ENCODE data around the gene GGN. TPM values are rescaled to one million over a fixed set of nuclear protein-coding genes. Genes with fewer than 3 reads are reported as not detected.
A peak's percentile ranks its signal among the peaks of the same experiment; 100 is the strongest.
"Not testable (repeated sequence)": the region's sequence is repeated elsewhere in the genome, so short reads cannot be mapped to it uniquely, and the experiment has no call there.

Gene GGN
- total RNA-seq, 1 donor from 2014 or later = 3.3 TPM

DNA sequence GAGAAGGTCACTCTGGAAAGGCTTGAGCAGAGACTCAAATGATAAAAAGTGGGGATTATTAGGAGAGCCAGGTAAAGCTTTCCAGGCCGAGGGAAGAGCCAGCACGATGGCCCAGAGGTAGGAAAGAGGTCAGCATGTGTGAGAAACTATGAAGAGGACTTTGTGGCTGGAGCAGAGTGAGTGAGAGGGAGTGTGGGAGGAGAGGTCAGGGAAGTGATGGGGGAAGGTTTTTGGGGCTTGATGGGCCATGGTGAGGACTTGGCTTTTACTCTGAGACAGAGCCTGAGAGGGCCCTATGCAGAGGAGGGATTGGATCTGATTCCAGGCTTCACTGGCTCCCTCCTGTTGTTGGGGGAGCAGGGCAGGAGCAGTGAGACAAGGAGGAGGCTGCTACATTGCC, 46.9 kb downstream of the GGN start:
- Mint-ChIP-seq H3K4me3 (ENCODE audit: low read depth) (no peak overlapping the region), H3K36me3 (ENCODE audit: insufficient read depth) (peaks cover 11% of the 10 kb centered on the region), H3K27me3 (no peaks in the 10 kb centered on the region), H3K27ac (no peak overlapping the region), H3K4me1 (ENCODE audit: low read depth) (peaks cover 8% of the 10 kb centered on the region), H3K9me3 (ENCODE audit: low read depth) (peaks cover 3% of the 10 kb centered on the region)
- TF ChIP-seq, protein P1, sequence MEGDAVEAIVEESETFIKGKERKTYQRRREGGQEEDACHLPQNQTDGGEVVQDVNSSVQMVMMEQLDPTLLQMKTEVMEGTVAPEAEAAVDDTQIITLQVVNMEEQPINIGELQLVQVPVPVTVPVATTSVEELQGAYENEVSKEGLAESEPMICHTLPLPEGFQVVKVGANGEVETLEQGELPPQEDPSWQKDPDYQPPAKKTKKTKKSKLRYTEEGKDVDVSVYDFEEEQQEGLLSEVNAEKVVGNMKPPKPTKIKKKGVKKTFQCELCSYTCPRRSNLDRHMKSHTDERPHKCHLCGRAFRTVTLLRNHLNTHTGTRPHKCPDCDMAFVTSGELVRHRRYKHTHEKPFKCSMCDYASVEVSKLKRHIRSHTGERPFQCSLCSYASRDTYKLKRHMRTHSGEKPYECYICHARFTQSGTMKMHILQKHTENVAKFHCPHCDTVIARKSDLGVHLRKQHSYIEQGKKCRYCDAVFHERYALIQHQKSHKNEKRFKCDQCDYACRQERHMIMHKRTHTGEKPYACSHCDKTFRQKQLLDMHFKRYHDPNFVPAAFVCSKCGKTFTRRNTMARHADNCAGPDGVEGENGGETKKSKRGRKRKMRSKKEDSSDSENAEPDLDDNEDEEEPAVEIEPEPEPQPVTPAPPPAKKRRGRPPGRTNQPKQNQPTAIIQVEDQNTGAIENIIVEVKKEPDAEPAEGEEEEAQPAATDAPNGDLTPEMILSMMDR (IDR thresholded peaks at IDR 0.05; ENCODE audit: unreplicated experiment) = no peak
- DNase-seq (ENCODE audit: low spot score, unreplicated experiment) = no peak

DNA sequence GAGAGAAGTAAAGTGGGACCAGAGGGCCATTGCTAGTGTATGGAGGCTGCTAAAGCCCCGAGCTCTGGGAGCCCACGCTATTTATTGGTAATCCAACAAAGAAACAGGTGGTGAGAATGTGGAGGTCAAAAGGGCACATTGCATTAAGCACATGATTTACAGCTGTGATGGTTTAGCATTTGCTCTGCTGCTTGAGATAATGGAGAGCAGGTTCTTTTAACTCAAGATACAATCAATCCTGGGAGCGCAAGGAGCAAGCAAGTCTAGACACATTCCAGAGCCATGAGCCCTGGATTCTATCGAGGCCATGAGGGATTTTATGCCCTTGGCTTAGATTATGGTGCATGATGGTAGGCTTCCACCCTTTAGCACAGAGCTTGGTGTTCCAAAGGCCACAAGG, 48.8 kb downstream of the GGN start:
- not testable (repeated sequence) for H3K27me3 Mint-ChIP-seq; H3K9me3 Mint-ChIP-seq (ENCODE audit: low read depth); H3K36me3 Mint-ChIP-seq (ENCODE audit: insufficient read depth); DNase-seq (ENCODE audit: low spot score, unreplicated experiment); H3K4me1 Mint-ChIP-seq (ENCODE audit: low read depth)
- Mint-ChIP-seq H3K4me3 (ENCODE audit: low read depth) (peak overlapping the region; percentile 52), H3K27ac (peak overlapping the region; percentile 94)

DNA sequence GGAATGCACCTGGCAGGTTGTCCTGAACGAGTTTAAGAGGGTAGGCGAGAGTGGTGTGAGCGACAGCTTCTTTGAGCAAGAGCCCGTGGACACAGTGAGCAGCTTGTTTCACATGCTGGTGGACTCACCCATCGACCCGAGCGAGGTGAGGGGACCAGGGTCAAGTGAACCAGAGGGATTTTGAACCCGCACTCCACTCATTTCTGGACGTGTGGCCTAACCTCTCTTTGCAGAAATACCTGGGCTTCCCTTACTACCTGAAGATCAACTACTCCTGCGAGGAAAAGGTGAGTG, 50.5 kb downstream of the GGN start:
- Mint-ChIP-seq H3K27me3 (no peaks in the 10 kb centered on the region), H3K27ac (peak overlapping the region; percentile 96), H3K9me3 (ENCODE audit: low read depth) (peaks cover 3% of the 10 kb centered on the region), H3K4me3 (ENCODE audit: low read depth) (peak overlapping the region; percentile 93), H3K36me3 (ENCODE audit: insufficient read depth) (peaks cover 9% of the 10 kb centered on the region), H3K4me1 (ENCODE audit: low read depth) (peaks cover 8% of the 10 kb centered on the region)
- no peak for DNase-seq (ENCODE audit: low spot score, unreplicated experiment)
- TF ChIP-seq, protein P1 (IDR thresholded peaks at IDR 0.05; ENCODE audit: unreplicated experiment) = no peak

DNA sequence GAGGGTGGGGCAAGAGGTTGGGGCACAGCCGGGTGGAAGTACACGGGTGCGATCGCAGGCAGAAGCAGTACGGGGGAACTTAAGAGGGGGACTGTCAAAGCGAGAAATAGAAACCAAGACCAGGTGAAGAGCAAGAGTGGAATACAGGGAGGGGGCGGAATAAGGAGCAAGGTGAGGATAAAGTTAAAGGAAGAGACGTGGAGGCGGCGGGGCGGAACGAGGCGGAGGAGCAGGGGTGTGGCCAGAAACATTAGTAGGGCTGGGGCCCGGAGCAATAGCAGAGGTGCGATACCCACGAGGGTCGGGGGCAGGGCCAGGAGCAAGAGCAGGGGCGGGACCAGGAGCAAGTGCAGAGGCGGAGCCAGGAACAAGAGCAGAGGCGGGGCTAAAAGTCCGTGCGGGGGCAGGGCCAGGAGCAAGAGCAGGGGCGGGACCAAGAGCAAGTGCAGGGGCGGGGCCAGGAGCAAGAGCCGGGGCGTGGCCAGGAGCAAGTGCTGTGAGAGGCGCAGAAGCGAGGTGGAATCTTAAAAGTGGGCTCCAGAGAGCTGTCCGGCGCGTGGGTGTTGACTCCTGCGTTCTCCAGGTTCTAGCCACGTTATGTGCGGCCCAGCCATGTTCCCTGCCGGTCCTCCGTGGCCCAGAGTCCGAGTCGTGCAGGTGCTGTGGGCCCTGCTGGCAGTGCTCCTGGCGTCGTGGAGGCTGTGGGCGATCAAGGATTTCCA, 51.0 kb downstream of the GGN start:
- DNase-seq (ENCODE audit: low spot score, unreplicated experiment) = peak; percentile 91
- TF ChIP-seq, protein P1 (IDR thresholded peaks at IDR 0.05; ENCODE audit: unreplicated experiment) = no peak
- no peaks in the 10 kb centered on the region for H3K27me3 Mint-ChIP-seq
- H3K9me3 Mint-ChIP-seq (ENCODE audit: low read depth) = peaks cover 3% of the 10 kb centered on the region
- H3K4me3 Mint-ChIP-seq (ENCODE audit: low read depth) = peak overlapping the region; percentile 93
- peak overlapping the region; percentile 96 for H3K27ac Mint-ChIP-seq
- H3K36me3 Mint-ChIP-seq (ENCODE audit: insufficient read depth) = peaks cover 9% of the 10 kb centered on the region
- H3K4me1 Mint-ChIP-seq (ENCODE audit: low read depth) = peaks cover 8% of the 10 kb centered on the region

DNA sequence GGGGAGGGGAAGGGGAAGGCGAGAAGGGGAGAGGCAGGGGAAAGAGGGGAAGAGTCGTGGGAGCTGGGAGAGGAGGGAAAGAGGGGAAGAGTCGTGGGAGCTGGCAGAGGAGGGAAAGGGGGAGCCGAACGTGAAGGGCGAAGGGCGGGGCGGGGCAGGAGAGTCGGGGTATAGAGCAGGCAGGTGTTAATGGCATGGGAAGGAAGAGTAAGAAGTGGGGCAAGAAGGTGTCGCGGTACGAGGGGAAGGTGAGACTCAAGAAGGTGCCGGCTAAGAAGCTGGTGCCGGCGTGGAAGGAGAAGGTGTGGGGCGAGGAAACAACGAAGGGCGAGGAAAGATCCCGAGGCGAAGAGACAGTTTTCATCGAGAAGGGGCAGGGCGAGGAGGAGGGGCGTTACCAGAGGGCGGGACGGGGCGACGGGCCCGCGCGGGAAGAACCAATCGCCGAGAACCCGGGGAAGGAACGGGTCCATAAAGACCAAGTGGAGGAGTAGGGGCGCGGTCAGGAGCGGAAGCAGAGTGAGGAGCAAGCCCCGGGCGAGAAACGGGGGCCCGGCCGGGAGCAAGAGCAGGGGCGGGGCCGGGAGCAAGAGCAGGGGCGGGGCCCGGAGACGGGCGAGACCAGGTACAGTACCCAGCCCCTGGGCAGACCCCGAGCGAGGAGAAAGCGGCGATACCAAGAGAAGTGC, 51.7 kb downstream of the GGN start:
- H3K9me3 Mint-ChIP-seq (ENCODE audit: low read depth) = peaks cover 3% of the 10 kb centered on the region
- TF ChIP-seq, protein P1 (IDR thresholded peaks at IDR 0.05; ENCODE audit: unreplicated experiment) = no peak
- H3K27me3 Mint-ChIP-seq = no peaks in the 10 kb centered on the region
- H3K27ac Mint-ChIP-seq = peak overlapping the region; percentile 96
- DNase-seq (ENCODE audit: low spot score, unreplicated experiment) = peak; percentile 82
- peak overlapping the region; percentile 93 for H3K4me3 Mint-ChIP-seq (ENCODE audit: low read depth)
- H3K36me3 Mint-ChIP-seq (ENCODE audit: insufficient read depth) = peaks cover 9% of the 10 kb centered on the region
- H3K4me1 Mint-ChIP-seq (ENCODE audit: low read depth) = peaks cover 8% of the 10 kb centered on the region

Other genes with a start within 250 kb of the GGN start
- 4.8 and 4.9 TPM in 2 replicates for gene DPF1, start 163.8 kb downstream of the GGN start, total RNA-seq
- 15.2 and 17.2 TPM in 2 replicates for gene PPP1R14A, start 131.7 kb downstream of the GGN start, total RNA-seq
- gene SPINT2, start 123.5 kb downstream of the GGN start, total RNA-seq = 519 and 559 TPM in 2 replicates
- gene C19orf33, start 83.8 kb downstream of the GGN start, total RNA-seq = 3.0 and 3.5 TPM in 2 replicates
- 29.6 and 31.3 TPM in 2 replicates for gene YIF1B, start 72.1 kb downstream of the GGN start, total RNA-seq
- 0.43 and 0.53 TPM in 2 replicates for gene KCNK6, start 68.2 kb downstream of the GGN start, total RNA-seq
- 21.0 TPM in 2 replicates for gene CATSPERG, start 52.2 kb downstream of the GGN start, total RNA-seq
- gene PSMD8, start 13.5 kb downstream of the GGN start, total RNA-seq = 122 and 128 TPM in 2 replicates
- 13.0 and 13.6 TPM in 2 replicates for gene SPRED3, start 663 bp upstream of the GGN start, total RNA-seq
- 14.7 and 19.6 TPM in 2 replicates for gene FAM98C, start 15.1 kb upstream of the GGN start, total RNA-seq
- not detected in 2 replicates for gene RASGRP4, start 38.2 kb upstream of the GGN start, total RNA-seq
- gene RYR1, start 45.7 kb upstream of the GGN start, total RNA-seq = 0.65 and 1.4 TPM in 2 replicates
- 6.7 and 10.9 TPM in 2 replicates for gene MAP4K1, start 229.9 kb upstream of the GGN start, total RNA-seq
- gene EIF3K, start 231.2 kb upstream of the GGN start, total RNA-seq = 193 and 203 TPM in 2 replicates